Hematopoietic multipotent progenitor cell (in vitro differentiated cells): ENCODE data around the gene OR6B1. TPM values are rescaled to one million over a fixed set of nuclear protein-coding genes. Genes with fewer than 3 reads are reported as not detected.
"Not testable (repeated sequence)": the region's sequence is repeated elsewhere in the genome, so short reads cannot be mapped to it uniquely, and the experiment has no call there.

ENCODE experiments used
- DNase-seq, 3 donors: peaks; one replicate each; pipeline ENCODE4 v3.0.0-alpha.2; 2011 to 2015; ENCODE audit warnings: low read depth in 2 of 3, low spot score in 2 of 3
- total RNA-seq: library from RNA; depleted of rRNA; stranded (reverse); fragments of >200 nt; gene quantifications from one replicate; pipeline ENCODE4 v1.2.3, GENCODE V29; 2012

OR6B1 gene
- total RNA-seq, 1 donor: under 0.01 TPM

- no peak for DNase-seq
Measured at GRCh38 chr7:144036302-144036885, 36.3 kb downstream of the OR6B1 start.

DNA sequence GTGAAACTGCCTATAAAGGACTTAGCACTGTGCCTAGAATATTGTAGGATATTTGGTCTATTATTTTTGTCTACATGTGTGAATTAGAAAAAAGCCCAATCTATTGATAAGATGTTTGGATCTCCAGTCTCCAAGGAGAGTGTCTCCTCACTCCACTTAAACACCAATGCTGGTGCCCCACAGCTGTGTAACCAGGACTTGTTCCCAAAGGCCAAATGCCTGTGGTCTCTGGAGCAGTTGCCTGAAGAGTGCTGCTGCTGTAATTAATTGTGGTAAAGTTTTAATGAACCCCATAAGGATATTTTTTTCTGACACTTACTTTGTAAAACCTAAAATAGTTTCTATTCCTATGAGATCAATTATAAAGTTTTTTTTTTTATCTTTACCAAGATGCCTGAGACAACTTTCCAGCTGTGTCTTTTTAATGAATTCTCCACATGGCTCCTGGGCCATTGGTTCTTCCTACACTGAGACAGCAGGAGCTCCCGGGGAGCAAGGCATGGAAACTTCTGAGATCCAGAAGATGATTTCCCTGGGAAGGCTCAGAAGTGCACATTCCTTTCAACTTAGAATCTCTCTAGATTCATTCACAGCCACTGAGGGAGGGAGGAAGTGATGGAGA is 37.4 kb downstream of the OR6B1 start:
- DNase-seq: no peak

DNA sequence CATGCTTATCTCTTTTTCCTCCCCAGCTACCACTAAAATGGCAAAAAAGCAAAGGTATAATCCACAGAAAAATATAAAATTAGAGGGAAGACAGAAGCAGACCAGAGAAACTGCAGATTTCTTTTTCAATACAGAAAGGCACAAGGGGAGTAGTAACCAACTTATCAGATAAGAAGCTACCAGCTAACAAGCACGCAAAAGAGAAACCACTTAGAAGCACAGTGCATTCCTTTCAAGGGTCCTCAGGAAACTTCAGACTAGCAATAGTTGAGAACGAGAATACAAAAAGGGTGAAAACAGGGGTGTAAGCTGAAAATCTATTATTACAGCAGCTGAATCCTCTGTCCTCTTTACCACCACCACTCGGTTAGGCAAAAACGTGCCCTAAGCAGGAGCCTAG is 38.8 kb downstream of the OR6B1 start:
- DNase-seq: no peak

- no peak for DNase-seq
Measured at GRCh38 chr7:144048648-144049047, 48.5 kb downstream of the OR6B1 start, which contains the start of gene OR2A5. Gene OR2A5, plus strand, starts transcription at chr7:144048948. Its CDS starts 1,454 bp downstream, at chr7:144050402.

- no peak for DNase-seq
Measured at GRCh38 chr7:144049491-144049890, 49.4 kb downstream of the OR6B1 start.

DNA sequence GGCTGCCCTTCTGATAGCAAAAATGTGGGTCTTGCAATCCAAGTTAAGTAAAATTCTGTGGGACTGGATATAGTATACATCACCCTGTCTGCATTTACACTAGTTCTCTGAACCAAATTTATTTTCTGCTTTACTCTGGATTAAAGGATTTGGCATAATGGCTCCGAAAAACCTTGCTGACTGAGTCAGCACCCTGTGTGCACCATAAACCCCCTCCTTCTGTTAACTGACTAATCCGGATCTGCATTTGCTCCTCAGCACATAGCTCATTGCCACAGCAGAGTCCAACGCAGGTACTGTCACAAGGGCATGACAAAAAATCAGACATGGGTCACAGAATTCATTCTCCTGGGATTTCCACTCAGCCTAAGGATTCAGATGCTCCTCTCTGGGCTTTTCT is 50.0 kb downstream of the OR6B1 start:
- no peak for DNase-seq

DNA sequence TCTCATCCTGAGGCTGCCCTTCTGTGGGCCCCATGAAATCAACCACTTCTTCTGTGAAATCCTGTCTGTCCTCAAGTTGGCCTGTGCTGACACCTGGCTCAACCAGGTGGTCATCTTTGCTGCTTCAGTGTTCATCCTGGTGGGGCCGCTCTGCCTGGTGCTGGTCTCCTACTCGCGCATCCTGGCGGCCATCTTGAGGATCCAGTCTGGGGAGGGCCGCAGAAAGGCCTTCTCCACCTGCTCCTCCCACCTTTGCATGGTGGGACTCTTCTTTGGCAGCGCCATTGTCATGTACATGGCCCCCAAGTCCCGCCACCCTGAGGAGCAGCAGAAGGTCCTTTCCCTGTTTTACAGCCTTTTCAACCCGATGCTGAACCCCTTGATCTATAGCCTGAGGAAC is 50.8 kb downstream of the OR6B1 start:
- not testable (repeated sequence) for DNase-seq

GRCh38 chr7:144057954-144058353 is 57.8 kb downstream of the OR6B1 start:
- no peak for DNase-seq

Other genes with a start within 250 kb of the OR6B1 start
- gene CTAGE6, start 242.6 kb upstream of the OR6B1 start, total RNA-seq: 0.27 TPM
- 38.2 TPM for gene TCAF1, start 98.1 kb upstream of the OR6B1 start, total RNA-seq
- not detected for gene OR2F2, start 65.1 kb upstream of the OR6B1 start, total RNA-seq
- not detected for gene OR2F1, start 45.5 kb upstream of the OR6B1 start, total RNA-seq
- not detected for gene OR2A5, start 48.6 kb downstream of the OR6B1 start, total RNA-seq
- gene OR2A25, start 69.5 kb downstream of the OR6B1 start, total RNA-seq: not detected
- gene OR2A12, start 86.0 kb downstream of the OR6B1 start, total RNA-seq: not detected
- not detected for gene OR2A2, start 109.3 kb downstream of the OR6B1 start, total RNA-seq
- gene OR2A14, start 122.9 kb downstream of the OR6B1 start, total RNA-seq: not detected
- not detected for gene CTAGE4, start 183.1 kb downstream of the OR6B1 start, total RNA-seq
- gene ARHGEF35, start 195.5 kb downstream of the OR6B1 start, total RNA-seq: 0.54 TPM
- gene OR2A42, start 239.3 kb downstream of the OR6B1 start, total RNA-seq: under 0.01 TPM